Head of caudate nucleus (tissue), 42 donors: Measurements from ENCODE around the gene KDM6A.
"Not testable (repeated sequence)": the region's sequence is repeated elsewhere in the genome, so short reads cannot be mapped to it uniquely, and the experiment has no call there.

Source experiments
- DNase-seq, 42 donors: peaks; one replicate each; pipeline versions ENCODE4 v3.0.0 to v3.0.0-alpha.2; 2020 to 2021; ENCODE audit warnings: mixed read lengths in 7 of 42
- intact Hi-C: fragments of 100-400 bp; cut with DNase I; formaldehyde crosslinking; loops from one replicate; pipeline ENCODE4 v1.15.0; 2022

The KDM6A gene

GRCh38 chrX:45134775-45135174, 261.8 kb downstream of the KDM6A start:
- no peak for DNase-seq

GRCh38 chrX:45135391-45136075, 262.5 kb downstream of the KDM6A start:
- intact Hi-C loops: loop anchor here (10.0 kb wide), 1 partner anchor 49 kb away; no protein-coding TSS in a partner anchor
- DNase-seq: not testable (repeated sequence)

More at GRCh38 chrX:45134775-45135174, 261.8 kb downstream of the KDM6A start:
- intact Hi-C loops: loop anchor here (10.0 kb wide), 1 partner anchor 50 kb away; no protein-coding TSS in a partner anchor

DNA sequence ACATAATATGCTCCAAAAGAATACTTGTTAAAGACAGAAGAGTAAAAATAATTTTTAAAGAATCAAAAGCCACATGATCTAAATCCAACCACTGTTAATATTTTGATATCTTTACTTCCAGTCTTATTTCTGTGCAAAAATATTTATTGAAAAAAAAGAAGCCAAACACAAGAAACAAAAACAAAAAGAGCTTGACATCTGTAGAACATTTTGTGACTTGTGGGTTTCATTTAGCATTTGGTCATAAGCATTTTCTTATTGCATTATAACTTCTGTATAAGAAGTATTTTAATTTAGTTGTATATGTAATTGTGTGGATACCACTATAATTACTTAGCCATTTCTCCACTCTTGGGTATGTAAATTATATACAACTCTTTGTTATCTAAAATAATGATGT, 264.5 kb downstream of the KDM6A start:
- DNase-seq: no peak
- intact Hi-C loops: loop anchor here (10.0 kb wide), 1 partner anchor 47 kb away; no protein-coding TSS in a partner anchor

DNA sequence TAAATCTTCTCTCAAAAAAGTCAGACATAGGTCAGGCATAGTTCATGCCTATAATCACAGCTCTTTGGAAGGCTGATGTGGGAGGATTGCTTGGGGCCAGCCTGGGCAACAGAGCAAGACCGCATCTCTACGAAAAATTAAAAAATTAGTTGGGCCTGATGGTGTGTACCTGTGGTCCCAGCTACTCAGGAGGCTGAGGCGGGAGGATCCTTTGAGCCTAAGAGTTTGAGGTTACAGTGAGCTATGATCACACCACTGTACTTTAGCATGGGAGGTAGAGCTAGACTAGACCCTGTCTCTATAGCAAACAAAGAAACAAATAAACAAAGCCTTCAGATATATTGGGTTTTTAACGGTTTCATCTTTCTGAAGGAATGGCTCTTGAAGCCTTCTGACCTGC, 265.5 kb downstream of the KDM6A start:
- intact Hi-C loops: loop anchor here (10.0 kb wide), 1 partner anchor 46 kb away; no protein-coding TSS in a partner anchor

GRCh38 chrX:45140812-45141211, 267.8 kb downstream of the KDM6A start:
- DNase-seq: no peak
- intact Hi-C loops: no loop called here

More for the DNA sequence above, 265.5 kb downstream of the KDM6A start:
- DNase-seq: no peak

GRCh38 chrX:45142185-45142584, 269.2 kb downstream of the KDM6A start:
- intact Hi-C loops: no loop called here

DNA sequence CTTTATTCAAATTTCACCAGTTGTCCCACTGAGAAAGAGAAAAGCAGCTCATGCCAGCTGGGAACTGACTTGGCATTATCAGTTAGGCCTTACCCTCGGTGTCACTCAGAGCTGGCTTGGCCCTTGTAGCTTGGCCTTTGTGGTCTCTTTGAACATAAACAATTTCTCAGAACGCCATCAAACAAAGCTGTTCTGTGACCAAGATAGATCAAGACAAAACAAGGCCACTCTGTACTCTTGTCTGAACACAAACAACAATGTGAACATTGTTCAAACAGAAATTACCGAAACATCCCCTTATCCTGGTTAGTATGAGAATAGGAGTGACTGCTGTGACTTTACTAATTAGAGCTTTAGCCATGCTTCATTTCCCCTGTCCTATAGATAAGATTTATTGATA, 270.5 kb downstream of the KDM6A start:
- intact Hi-C loops: no loop called here
- peak; percentile 20 to 93 (median 74) for DNase-seq

More at GRCh38 chrX:45142185-45142584, 269.2 kb downstream of the KDM6A start:
- no peak for DNase-seq

DNA sequence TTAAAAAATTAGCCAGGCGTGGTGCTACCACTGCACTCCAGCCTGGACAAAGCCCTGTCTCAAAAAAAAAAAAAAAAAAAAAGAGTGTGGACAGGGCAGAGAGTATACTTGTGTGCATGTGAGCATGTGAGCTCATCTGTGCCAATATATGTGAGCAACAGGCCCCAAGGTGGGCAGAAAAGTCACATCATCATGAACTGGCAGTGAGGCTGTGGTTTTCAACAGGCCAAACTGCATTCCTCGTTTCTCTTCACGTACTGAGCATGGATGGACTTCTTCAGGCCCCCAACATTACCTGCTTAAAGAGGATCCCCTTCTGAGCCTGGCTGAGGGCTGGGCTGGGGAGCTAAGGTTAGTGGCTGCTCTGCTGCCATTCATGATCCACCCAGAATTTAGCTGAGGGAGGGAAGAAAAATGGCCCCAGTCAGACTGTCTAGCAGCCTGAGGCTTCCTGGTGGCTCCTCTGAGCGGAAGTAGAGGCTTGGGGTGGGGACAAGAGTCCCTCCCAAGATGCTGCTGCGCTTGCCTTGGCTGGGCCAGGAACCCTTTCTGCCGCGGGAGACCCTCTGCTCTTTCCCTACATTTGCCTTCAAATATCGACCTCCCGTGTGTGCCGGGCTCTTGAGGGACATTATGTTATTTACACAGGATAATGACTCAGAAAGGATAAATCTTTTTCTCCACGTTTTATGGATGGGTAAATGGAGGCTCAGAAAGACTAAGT, 272.7 kb downstream of the KDM6A start:
- no peak for DNase-seq
- intact Hi-C loops: no loop called here

DNA sequence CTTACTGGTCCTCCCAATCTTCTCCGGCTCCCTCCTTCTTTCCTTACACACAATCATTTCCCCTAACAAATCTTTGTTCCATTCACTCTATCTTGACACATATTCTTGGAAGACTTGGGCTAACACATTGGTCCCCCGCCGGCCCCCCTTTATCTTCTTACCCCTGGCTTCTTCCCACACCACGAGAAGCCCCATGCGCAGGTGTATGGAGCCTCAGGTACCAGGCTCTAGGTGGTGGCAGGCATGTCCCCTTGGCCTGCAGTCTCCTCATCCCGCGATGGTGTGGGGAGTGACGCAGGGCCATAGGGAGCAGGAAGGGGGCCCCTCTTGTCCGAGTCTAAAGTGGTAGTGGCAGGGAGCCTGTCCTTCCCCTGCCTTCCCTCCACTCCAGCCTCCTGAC, 277.8 kb downstream of the KDM6A start:
- intact Hi-C loops: no loop called here
- DNase-seq: no peak

GRCh38 chrX:45154033-45154360, 281.0 kb downstream of the KDM6A start:
- intact Hi-C loops: no loop called here

DNA sequence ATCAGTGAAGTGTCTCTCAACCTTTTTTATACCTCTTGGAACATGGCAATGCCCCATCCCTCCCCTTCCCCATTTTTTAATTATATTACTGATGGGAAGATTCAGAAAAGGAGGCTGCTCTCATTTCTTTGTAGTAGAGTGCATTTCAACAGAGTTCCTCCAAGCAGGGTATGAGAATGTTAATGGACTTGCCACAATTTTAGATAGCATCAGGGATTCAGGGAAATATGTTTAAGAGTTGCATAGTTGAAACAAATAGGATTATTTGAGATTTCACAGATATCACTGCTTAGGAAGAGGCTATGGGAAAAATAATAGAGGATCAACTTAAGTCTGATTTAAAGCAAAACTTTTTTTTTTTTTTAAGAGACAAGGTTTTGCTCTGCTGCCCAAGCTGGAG, 281.5 kb downstream of the KDM6A start:
- intact Hi-C loops: no loop called here
- no peak for DNase-seq

More at GRCh38 chrX:45154033-45154360, 281.0 kb downstream of the KDM6A start:
- DNase-seq: no peak

DNA sequence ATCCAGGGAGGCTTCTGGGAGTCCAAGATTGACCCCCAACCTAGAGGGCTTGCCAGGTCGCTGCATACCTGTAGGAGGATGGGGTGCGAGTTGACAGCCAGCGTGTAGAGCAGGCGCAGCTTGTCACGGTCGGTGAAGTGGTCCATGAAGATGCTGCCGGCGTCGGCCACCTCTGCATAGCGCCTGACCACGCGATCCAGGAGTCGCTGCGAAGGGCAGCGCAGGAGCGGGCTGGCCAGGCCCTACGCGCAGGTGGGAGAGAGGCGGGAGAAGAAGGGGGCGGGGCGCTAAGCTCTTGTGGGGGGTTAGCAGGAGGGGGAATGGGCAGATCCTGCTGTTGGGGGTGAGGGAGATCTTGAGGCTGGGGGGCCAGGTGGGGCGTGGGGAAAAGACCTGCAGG, 284.7 kb downstream of the KDM6A start:
- DNase-seq: no peak
- intact Hi-C loops: no loop called here
